IPS DF 6.9 (cell line): ENCODE results near the gene KLHL29.

Experiments used
- DNase-seq: peaks from one replicate; pipeline ENCODE4 v3.0.0-alpha.2; 2013; ENCODE audit warnings: low read depth, low spot score
- H3K27ac ChIP-seq: one replicate; pipeline ENCODE4 v1.5.1; 2013; ENCODE audit warnings: low read length, control low read depth
- H3K27me3 ChIP-seq: 2 replicates; pipeline ENCODE4 v1.6.1; 2013; ENCODE audit warnings: mild to moderate bottlenecking, low read length; ENCODE audit not compliant: control insufficient read depth, insufficient read depth
- H3K36me3 ChIP-seq: 2 replicates; pipeline ENCODE4 v1.6.1; 2013; ENCODE audit warnings: low read length; ENCODE audit not compliant: control insufficient read depth, insufficient read depth
- H3K4me1 ChIP-seq: 2 replicates; pipeline ENCODE4 v1.6.1; 2013; ENCODE audit warnings: low read length; ENCODE audit not compliant: control insufficient read depth, insufficient read depth
- H3K4me3 ChIP-seq: 2 replicates; pipeline ENCODE4 v1.5.1; 2013; ENCODE audit warnings: mild to moderate bottlenecking, low read length
- H3K9me3 ChIP-seq: 2 replicates; pipeline ENCODE4 v1.6.1; 2013; ENCODE audit warnings: low read length, inconsistent platforms; ENCODE audit not compliant: control insufficient read depth, insufficient read depth
- whole genome bisulfite sequencing: extraction: QIAGEN DNeasy Blood & Tissue Kit; methylation state at CpG from one replicate; pipeline ENCODE4 v1.1.7; 2013; ENCODE audit warnings: mixed read lengths, missing lambda C conversion rate; ENCODE audit not compliant: insufficient read length, insufficient coverage; 5-methylcytosine and 5-hydroxymethylcytosine counted together

KLHL29 gene

GRCh38 chr2:23351388-23352141, 33.4 kb upstream of the KLHL29 start:
- Histone ChIP-seq H3K36me3 (no peaks in the 10 kb centered on the region), H3K4me3 (no peak overlapping the region), H3K4me1 (peaks cover 2% of the 10 kb centered on the region), H3K27me3 (peaks cover 2% of the 10 kb centered on the region; the same call in 1 of the 2 replicates), H3K9me3 (no peaks in the 10 kb centered on the region), H3K27ac (no peak overlapping the region)
- no CpG with 5 or more reads among the region's 37 CpGs for WGBS
- DNase-seq: peak; percentile 88

GRCh38 chr2:23354554-23354953, 30.4 kb upstream of the KLHL29 start:
- Histone ChIP-seq H3K27ac (no peak overlapping the region), H3K9me3 (no peaks in the 10 kb centered on the region), H3K27me3 (peaks cover 2% of the 10 kb centered on the region; the same call in 1 of the 2 replicates), H3K4me1 (peaks cover 2% of the 10 kb centered on the region), H3K4me3 (no peak overlapping the region), H3K36me3 (no peaks in the 10 kb centered on the region)
- DNase-seq: no peak
- no CpG with 5 or more reads among the region's 6 CpGs for WGBS

GRCh38 chr2:23355001-23355400, 30.0 kb upstream of the KLHL29 start:
- Histone ChIP-seq H3K9me3 (no peaks in the 10 kb centered on the region), H3K4me1 (peaks cover 2% of the 10 kb centered on the region), H3K27ac (no peak overlapping the region), H3K4me3 (no peak overlapping the region), H3K27me3 (peaks cover 2% of the 10 kb centered on the region; the same call in 1 of the 2 replicates), H3K36me3 (no peaks in the 10 kb centered on the region)
- WGBS: no CpG with 5 or more reads among the region's 4 CpGs
- DNase-seq: no peak

GRCh38 chr2:23356711-23357110, 28.3 kb upstream of the KLHL29 start:
- no CpG with 5 or more reads among the region's 9 CpGs for WGBS
- H3K36me3 ChIP-seq: no peaks in the 10 kb centered on the region
- no peak overlapping the region for H3K27ac ChIP-seq
- H3K4me3 ChIP-seq: no peak overlapping the region
- peaks cover under 1% of the 10 kb centered on the region for H3K4me1 ChIP-seq
- H3K27me3 ChIP-seq: peaks cover 2% of the 10 kb centered on the region; the same call in 1 of the 2 replicates
- no peaks in the 10 kb centered on the region for H3K9me3 ChIP-seq
- DNase-seq: no peak

GRCh38 chr2:23359631-23360567, 25.1 kb upstream of the KLHL29 start:
- Histone ChIP-seq H3K27ac (no peak overlapping the region), H3K36me3 (no peaks in the 10 kb centered on the region), H3K4me3 (no peak overlapping the region), H3K4me1 (no peaks in the 10 kb centered on the region), H3K27me3 (no peaks in the 10 kb centered on the region), H3K9me3 (no peaks in the 10 kb centered on the region)
- WGBS: no CpG with 5 or more reads among the region's 19 CpGs
- DNase-seq: no peak

GRCh38 chr2:23360571-23361125, 24.3 kb upstream of the KLHL29 start:
- Histone ChIP-seq H3K9me3 (no peaks in the 10 kb centered on the region), H3K27ac (no peak overlapping the region), H3K4me1 (no peaks in the 10 kb centered on the region), H3K27me3 (no peaks in the 10 kb centered on the region), H3K36me3 (no peaks in the 10 kb centered on the region), H3K4me3 (no peak overlapping the region)
- WGBS: no CpG with 5 or more reads among the region's 13 CpGs
- no peak for DNase-seq

GRCh38 chr2:23361152-23361551, 23.8 kb upstream of the KLHL29 start:
- no peaks in the 10 kb centered on the region for H3K9me3 ChIP-seq
- H3K36me3 ChIP-seq: no peaks in the 10 kb centered on the region
- H3K4me1 ChIP-seq: no peaks in the 10 kb centered on the region
- H3K27me3 ChIP-seq: no peaks in the 10 kb centered on the region
- no peak for DNase-seq
- no peak overlapping the region for H3K27ac ChIP-seq
- no peak overlapping the region for H3K4me3 ChIP-seq
- no CpG with 5 or more reads among the region's 3 CpGs for WGBS

- Histone ChIP-seq H3K4me1 (no peaks in the 10 kb centered on the region), H3K36me3 (no peaks in the 10 kb centered on the region), H3K9me3 (no peaks in the 10 kb centered on the region), H3K27ac (no peak overlapping the region), H3K4me3 (no peak overlapping the region), H3K27me3 (no peaks in the 10 kb centered on the region)
- WGBS: no CpG with 5 or more reads among the region's 1 CpG
- DNase-seq: no peak
These were observed 21.7 kb upstream of the KLHL29 start for GRCh38 chr2:23363268-23363667.

- H3K27ac ChIP-seq: no peak overlapping the region
- DNase-seq: no peak
- WGBS: no CpG with 5 or more reads among the region's 1 CpG
- H3K36me3 ChIP-seq: no peaks in the 10 kb centered on the region
- no peaks in the 10 kb centered on the region for H3K4me1 ChIP-seq
- no peak overlapping the region for H3K4me3 ChIP-seq
- H3K9me3 ChIP-seq: no peaks in the 10 kb centered on the region
- no peaks in the 10 kb centered on the region for H3K27me3 ChIP-seq
These were observed 21.1 kb upstream of the KLHL29 start for GRCh38 chr2:23363831-23364230.

- H3K9me3 ChIP-seq: no peaks in the 10 kb centered on the region
- 100% methylated on average over 1 of the region's 9 CpGs for WGBS
- H3K27ac ChIP-seq: no peak overlapping the region
- H3K4me1 ChIP-seq: no peaks in the 10 kb centered on the region
- DNase-seq: no peak
- no peaks in the 10 kb centered on the region for H3K27me3 ChIP-seq
- no peaks in the 10 kb centered on the region for H3K36me3 ChIP-seq
- H3K4me3 ChIP-seq: no peak overlapping the region
These were observed 18.3 kb upstream of the KLHL29 start for GRCh38 chr2:23366720-23367119.
